ENCODE results near the gene GREB1L.

The GREB1L gene

GRCh38 chr18:21383031-21383430, 141.0 kb downstream of the GREB1L start:
- DNase-seq: no peak

GRCh38 chr18:21386523-21387240, 144.7 kb downstream of the GREB1L start:
- DNase-seq: no peak

DNA sequence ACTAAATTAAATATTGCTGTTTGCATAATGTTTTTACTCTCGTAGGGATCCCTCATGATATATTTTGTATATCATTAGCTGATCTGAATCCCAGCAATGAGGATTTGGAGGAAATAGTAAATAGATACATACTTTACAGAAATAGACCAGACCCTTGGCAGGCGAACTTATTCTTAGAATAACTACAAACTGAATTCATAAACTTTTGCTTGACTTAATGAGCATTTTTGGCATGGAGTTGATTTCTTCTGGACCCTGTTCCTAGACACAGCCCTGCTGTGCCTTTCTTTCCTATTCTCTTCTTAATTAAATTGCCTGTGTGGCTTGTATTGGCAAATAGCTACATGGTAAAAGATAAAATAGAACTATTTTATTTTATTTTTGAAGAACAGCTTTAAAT, 145.9 kb downstream of the GREB1L start:
- no peak for DNase-seq

- DNase-seq: no peak
Measured at GRCh38 chr18:21389283-21389682, 147.3 kb downstream of the GREB1L start.

DNA sequence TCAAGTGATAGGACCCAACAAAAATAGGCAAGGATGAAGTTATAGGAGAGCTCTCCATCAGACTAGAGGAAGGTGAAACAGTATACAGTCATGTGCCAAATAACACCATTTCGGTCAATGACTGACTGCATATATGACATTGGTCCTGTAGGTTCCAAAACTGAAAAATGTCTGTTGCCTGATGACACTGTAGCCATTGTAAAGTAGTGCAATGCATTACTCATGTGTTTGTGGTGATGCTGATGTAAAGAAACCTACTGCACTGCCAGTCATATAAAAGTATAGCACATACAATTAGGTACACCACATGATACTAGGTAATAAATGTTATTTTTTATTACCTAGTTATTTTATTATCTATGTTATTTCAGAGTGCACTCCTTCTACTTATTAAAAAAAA, 147.9 kb downstream of the GREB1L start:
- no peak for DNase-seq

DNA sequence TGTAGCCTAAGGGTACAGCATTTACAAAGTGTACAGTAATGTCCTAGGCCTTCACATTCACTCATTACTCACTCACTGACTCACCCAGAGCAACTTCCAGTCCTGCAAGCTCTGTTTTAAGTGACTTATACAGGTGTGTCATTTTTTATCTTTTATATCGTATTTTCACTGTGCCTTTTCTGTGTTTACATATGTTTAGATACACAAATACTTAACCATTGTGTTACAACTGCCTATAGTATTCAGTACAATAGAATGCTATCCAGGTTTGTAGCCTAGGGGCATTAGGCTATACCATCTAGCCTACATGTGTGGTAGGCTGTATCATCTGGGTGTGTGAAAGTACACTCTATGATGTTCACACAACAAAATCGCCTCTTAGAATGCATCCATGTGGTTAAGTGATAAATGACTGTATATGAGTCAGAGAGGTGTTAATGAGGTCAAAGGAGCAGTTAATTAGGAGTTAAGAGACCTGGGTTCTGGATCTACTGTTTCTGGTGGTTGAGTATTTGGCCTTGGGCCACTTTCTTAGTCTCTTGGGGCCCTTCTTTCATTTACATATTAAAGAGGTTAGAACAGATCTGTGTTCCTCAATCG, 149.1 kb downstream of the GREB1L start:
- peak; percentile 76 for DNase-seq

DNA sequence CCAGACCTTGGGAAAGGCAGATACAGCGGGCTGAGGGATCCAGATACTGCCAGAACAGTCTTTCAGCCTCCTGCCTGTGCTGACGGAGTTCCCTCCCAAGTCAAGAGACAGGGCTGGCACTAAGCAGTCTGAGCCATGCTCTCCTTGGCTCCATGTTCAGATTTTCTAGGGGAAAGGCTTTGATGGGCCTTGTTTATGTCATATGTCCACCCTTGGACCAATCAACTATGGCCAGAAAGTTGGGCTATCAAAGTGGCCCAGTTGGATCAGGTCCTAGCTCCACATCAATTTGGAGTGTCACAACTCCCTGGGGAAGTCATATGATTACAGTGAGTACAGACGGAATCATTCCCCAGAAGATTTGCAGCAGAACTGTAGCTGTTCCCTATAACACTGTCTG, 152.0 kb downstream of the GREB1L start:
- no peak for DNase-seq

- DNase-seq: no peak
Measured at GRCh38 chr18:21398121-21398520, 156.1 kb downstream of the GREB1L start.

GRCh38 chr18:21402272-21402671, 160.2 kb downstream of the GREB1L start:
- no peak for DNase-seq

- no peak for DNase-seq
Measured at GRCh38 chr18:21404426-21404825, 162.4 kb downstream of the GREB1L start.

DNA sequence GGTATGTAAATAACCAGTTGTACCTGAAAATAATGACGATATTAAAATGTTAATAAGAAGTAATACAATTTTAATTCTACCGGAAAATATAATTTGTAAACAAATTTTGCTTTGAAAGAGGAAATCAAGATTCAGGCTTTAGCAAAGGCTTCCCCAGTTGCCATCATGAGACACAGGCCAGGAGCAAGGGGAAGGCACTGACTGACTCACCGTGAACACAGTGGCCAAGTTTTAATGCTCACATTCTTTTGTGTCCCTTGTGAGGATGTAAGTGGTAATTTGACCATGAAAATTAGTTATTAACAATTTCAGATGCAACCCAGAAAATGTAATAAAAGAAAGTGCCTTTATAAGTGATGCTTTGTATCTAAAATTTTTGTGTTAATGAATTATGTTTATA, 164.1 kb downstream of the GREB1L start:
- DNase-seq: peak; percentile 9

GRCh38 chr18:21408681-21409080, 166.6 kb downstream of the GREB1L start:
- no peak for DNase-seq

GRCh38 chr18:21433436-21433835, 191.4 kb downstream of the GREB1L start:
- peak; percentile 35 for DNase-seq

GRCh38 chr18:21439431-21439846, 197.4 kb downstream of the GREB1L start:
- peak; percentile 87 for DNase-seq

- no peak for DNase-seq
Measured at GRCh38 chr18:21441670-21442069, 199.6 kb downstream of the GREB1L start.

DNA sequence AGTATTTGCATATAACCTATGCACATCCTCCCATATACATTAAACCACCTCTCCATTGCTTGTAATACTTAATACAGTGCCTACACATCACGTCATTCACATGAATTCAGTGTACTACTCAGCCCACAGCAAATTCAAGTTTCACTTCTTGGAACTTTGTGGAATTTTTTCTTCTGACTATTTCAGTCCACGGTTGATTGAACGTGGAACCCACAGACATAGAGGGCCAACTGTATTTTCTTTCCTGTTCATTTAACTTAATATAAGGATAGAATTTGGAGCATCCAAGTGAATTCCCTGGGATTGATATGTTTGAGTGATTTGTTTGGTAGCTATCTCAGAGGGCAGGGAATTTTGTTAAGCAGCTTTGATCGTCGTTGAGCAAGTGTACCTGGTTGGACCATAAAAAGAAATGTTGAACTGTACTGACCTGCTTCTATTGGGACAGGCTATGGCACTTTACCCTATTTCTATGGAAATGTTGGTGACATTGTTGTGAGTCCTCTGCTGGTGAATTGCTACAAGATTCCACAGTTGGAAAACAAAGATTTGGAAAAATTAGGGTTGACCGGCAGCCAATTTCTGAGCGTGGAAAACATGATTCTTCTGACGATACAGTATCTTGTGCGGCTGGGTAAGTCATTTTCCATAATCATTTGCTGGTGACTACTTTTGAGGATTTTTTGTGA, 201.9 kb downstream of the GREB1L start:
- DNase-seq: no peak

DNA sequence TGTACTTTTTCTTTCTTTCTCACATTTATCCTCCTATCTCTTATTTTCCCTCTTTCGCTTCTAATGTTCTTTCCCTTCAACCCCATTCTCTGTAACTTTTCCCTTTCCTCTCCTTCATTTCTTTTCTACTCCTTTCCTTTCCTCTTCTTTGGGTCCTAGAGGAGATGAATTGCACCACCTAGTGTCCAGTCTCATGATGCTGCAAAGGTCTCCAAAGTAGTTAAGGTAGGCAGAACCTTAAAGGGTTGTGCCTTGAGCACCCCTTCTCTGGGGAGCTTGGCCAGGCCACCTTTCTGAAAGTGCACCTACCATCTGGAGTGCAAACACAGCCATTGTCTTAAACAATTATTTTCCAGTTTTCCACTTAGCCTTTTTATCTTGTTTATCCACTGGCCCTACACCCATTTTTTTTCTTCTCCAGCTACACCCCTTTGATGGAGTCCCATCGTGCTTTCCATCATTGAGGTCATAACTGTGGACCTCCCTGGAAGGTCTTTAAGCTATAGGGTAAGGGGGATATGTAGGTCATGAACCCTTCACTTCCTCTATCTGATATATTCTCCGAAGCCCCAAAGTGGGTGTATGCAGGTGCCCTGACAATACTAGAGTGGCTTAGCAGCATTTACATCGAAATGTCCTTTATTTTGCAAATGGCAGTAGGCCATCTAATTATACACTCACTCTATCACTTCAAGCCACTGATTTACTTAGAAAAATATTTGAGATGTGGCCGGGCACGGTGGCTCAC, 202.6 kb downstream of the GREB1L start:
- peak; percentile 31 for DNase-seq

DNA sequence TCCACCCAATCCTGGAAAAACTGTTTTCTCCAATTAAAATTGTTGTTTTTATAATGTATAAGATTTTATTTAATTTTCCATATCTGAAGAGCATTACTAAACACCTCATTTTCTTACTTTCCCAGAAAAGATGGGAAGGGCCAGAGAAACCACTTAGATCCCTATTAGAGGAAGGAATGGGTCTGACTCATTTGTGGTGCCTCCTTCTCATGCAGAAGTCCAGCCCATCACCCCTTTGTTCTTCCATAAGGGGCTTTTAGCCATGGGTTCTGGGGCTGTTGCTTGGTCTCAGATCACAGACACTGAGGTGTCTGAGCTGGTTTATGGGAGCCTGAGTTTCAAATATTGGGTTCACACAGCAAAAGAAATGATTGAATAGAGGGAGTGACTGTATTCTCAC, 206.3 kb downstream of the GREB1L start:
- no peak for DNase-seq

GRCh38 chr18:21449367-21450290, 207.6 kb downstream of the GREB1L start:
- no peak for DNase-seq

GRCh38 chr18:21450503-21450902, 208.5 kb downstream of the GREB1L start:
- no peak for DNase-seq

DNA sequence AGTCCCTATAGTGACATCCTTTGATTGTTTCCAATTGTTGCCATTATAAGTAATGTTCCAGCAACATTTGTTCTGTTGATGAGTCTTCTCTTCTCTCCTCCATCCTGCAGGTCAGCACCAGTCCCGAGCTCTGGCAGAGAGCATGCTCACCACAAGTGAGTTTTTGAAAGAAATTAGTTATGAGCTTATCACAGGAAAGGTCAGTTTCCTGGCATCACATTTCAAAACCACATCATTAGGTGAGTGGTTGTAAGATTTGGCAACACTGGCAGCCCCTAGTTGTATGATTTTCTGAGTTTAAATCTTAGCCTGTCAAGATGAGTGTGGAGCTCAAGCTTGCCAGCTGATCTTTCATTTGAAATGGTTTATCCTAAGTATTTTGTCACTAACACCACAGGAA, 208.9 kb downstream of the GREB1L start:
- DNase-seq: peak; percentile 86

- DNase-seq: no peak
Measured at GRCh38 chr18:21451851-21452250, 209.8 kb downstream of the GREB1L start.

Data from NCI-H226 (cell line).